PC-3 (cell line): ENCODE data around the gene FADD.

Experiments
- EZH2 ChIP-seq: fragments of 300-600 bp; sonication (generic); IDR thresholded peaks from one replicate; pipeline ENCODE4 v1.6.1; 2017; ENCODE audit warnings: antibody characterized with exemption, mild to moderate bottlenecking, low read length; ENCODE audit not compliant: unreplicated experiment
- TF ChIP-seq, protein P1 (sequence below): fragments of 300-600 bp; sonication (generic); conservative IDR thresholded peaks from 2 replicates; pipeline ENCODE4 v1.5.1; 2017; ENCODE audit warnings: antibody characterized with exemption, low read depth, mild to moderate bottlenecking, low read length

DNA sequence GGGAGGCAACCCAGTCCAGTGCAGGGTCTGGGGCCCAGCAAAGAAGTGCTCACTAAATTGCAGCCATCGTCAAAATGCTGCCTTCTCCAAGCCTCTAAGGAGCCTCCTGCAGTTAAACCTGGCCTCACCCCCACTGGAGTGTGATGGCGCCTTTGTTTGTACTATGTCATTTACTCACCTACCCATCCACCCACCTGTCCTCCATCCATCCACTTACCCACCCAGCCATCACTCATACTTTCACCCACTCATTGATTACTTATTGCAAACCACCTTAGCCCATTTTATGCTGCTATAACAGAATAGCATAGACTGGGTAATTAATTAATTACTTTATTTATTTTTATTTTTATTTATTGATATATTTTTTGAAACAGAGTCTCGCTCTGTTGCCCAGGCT, 38.6 kb downstream of the FADD start:
- TF ChIP-seq, protein P1, sequence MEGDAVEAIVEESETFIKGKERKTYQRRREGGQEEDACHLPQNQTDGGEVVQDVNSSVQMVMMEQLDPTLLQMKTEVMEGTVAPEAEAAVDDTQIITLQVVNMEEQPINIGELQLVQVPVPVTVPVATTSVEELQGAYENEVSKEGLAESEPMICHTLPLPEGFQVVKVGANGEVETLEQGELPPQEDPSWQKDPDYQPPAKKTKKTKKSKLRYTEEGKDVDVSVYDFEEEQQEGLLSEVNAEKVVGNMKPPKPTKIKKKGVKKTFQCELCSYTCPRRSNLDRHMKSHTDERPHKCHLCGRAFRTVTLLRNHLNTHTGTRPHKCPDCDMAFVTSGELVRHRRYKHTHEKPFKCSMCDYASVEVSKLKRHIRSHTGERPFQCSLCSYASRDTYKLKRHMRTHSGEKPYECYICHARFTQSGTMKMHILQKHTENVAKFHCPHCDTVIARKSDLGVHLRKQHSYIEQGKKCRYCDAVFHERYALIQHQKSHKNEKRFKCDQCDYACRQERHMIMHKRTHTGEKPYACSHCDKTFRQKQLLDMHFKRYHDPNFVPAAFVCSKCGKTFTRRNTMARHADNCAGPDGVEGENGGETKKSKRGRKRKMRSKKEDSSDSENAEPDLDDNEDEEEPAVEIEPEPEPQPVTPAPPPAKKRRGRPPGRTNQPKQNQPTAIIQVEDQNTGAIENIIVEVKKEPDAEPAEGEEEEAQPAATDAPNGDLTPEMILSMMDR: no peak
- no peak for TF ChIP-seq EZH2
